ENCODE data around the gene TBCD.

The TBCD gene

DNA sequence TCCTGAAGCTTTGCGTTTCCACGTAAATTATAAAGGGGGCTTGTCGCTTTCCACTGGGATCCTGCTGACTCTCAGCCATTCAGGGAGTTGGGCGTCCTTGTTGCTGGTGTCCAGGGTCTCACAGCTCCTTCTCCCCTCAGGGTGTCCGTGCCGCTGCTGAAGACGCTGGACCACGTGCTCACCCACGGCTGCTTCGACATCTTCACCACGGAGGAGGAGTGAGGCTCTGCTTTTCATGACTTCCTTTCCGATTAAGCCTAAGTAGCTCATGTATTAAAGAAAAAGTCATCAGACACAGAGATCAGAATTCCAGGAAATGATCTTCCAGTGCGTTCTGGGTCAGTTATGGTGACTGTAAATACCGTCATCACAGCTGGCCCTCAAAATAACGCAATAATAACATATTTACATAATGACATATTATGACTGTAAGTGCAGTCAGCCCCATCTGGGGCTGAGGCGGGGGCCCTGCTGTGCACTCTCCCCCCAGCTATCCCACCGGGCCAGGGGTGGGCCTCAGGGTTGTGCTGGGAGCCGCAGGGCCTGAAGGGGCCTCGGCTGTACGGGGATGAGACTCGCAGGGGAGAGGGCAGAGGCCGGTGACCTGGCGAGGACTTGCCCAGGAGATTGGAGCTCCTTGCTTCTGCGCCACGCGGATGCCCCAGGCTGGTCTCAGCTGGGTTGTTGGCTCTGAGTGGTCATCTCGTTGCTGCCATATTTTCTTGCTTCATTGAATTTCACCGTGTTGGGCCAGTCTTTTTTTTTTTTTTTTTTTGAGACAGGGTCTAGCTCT is 180.8 kb downstream of the TBCD start:
- Histone ChIP-seq H3K79me2 (ENCODE audit: low read length) (no peaks in the 10 kb centered on the region), H3K27me3 (ENCODE audit: low read depth, low read length) (no peaks in the 10 kb centered on the region), H3K9ac (ENCODE audit: low read length) (no peak overlapping the region), H3K9me3 (ENCODE audit: insufficient read depth, low read length) (no peaks in the 10 kb centered on the region), H3K4me1 (ENCODE audit: low read length) (no peaks in the 10 kb centered on the region), H2AFZ (ENCODE audit: low read depth, low read length) (no peak overlapping the region), H3K27ac (ENCODE audit: low read length) (no peak overlapping the region), H3K36me3 (replicated peaks; ENCODE audit: low read depth, low read length) (no peaks in the 10 kb centered on the region), H3K4me3 (ENCODE audit: low read length) (no peak overlapping the region), H4K20me1 (ENCODE audit: insufficient read depth, low read length) (no peaks in the 10 kb centered on the region), H3K4me2 (ENCODE audit: low read length) (no peak overlapping the region)
- TF ChIP-seq EZH2phosphoT487 (IDR thresholded peaks at IDR 0.05; ENCODE audit: low read depth), result no peak
- TF ChIP-seq, protein P1, sequence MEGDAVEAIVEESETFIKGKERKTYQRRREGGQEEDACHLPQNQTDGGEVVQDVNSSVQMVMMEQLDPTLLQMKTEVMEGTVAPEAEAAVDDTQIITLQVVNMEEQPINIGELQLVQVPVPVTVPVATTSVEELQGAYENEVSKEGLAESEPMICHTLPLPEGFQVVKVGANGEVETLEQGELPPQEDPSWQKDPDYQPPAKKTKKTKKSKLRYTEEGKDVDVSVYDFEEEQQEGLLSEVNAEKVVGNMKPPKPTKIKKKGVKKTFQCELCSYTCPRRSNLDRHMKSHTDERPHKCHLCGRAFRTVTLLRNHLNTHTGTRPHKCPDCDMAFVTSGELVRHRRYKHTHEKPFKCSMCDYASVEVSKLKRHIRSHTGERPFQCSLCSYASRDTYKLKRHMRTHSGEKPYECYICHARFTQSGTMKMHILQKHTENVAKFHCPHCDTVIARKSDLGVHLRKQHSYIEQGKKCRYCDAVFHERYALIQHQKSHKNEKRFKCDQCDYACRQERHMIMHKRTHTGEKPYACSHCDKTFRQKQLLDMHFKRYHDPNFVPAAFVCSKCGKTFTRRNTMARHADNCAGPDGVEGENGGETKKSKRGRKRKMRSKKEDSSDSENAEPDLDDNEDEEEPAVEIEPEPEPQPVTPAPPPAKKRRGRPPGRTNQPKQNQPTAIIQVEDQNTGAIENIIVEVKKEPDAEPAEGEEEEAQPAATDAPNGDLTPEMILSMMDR (IDR thresholded peaks at IDR 0.05; ENCODE audit: low read depth, low read length), result no peak

DNA sequence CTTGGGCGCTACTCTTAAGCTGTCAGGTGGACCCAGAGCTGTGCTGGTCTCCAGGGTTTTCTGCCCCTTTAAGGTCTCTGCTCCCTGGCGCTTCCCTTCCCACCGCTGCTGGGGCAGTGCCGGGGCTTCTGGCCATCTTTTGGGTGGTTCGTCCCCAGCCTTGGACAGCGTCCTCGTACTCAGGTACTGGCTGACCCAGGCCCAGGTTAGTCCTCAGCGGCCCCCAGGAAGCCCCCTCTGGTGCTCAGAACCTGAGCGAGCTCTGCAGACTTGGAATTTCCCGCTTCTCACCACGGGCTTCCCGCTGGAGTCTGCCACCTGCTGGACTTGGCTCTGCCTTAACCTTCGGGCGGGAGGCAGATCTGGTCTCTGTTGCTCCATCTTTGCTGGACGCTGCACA is 182.0 kb downstream of the TBCD start:
- Histone ChIP-seq H3K4me1 (ENCODE audit: low read length) (no peaks in the 10 kb centered on the region), H3K36me3 (replicated peaks; ENCODE audit: low read depth, low read length) (no peaks in the 10 kb centered on the region), H4K20me1 (ENCODE audit: insufficient read depth, low read length) (no peaks in the 10 kb centered on the region), H3K79me2 (ENCODE audit: low read length) (no peaks in the 10 kb centered on the region), H2AFZ (ENCODE audit: low read depth, low read length) (no peak overlapping the region), H3K27me3 (ENCODE audit: low read depth, low read length) (no peaks in the 10 kb centered on the region), H3K4me2 (ENCODE audit: low read length) (no peak overlapping the region), H3K9me3 (ENCODE audit: insufficient read depth, low read length) (no peaks in the 10 kb centered on the region), H3K9ac (ENCODE audit: low read length) (no peak overlapping the region), H3K4me3 (ENCODE audit: low read length) (no peak overlapping the region), H3K27ac (ENCODE audit: low read length) (no peak overlapping the region)
- TF ChIP-seq EZH2phosphoT487 (IDR thresholded peaks at IDR 0.05; ENCODE audit: low read depth), result no peak
- TF ChIP-seq, protein P1 (IDR thresholded peaks at IDR 0.05; ENCODE audit: low read depth, low read length), result no peak

DNA sequence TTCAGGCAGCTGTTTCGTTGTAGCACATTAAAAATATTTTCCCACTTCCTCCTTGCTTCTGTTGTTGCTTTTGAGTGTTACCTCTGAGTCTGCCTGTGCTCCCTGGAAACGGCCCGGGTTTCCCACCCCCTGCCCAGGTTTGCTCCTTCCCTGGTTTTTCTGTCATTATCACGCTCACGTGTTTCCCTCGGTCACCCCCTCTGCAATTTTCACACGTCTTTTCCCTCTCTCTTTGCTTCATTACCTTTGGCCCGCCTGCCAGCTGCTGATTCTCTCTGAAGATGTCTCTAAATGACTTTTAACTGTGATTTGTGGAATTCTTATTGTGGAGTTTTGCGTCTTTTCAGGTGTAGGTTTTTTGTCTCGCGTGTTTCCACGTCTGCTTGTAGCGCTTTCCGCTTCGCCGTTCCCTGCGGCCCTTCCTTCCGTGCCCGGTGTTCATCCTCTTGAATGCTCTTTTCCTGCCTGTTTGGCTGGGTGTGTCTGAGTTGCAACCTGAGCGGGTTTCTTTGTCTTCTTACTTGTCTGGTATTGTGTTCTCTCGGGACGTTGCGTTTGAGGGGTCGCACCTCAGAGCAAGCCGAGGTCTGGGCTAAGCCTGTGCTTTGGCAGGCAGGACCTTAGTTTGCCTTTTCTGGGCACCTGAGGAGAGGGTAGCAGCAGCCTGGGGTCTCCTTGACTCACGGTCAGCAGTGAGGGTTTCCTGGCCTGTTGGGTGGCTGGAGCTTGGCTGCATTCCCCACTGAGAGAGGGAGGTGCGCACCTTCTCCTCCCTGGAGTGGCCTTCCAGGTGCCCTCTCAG is 184.3 kb downstream of the TBCD start:
- no peak overlapping the region for H3K4me2 ChIP-seq (ENCODE audit: low read length)
- no peak overlapping the region for H3K27ac ChIP-seq (ENCODE audit: low read length)
- H3K36me3 ChIP-seq (replicated peaks; ENCODE audit: low read depth, low read length), result peaks cover 5% of the 10 kb centered on the region

DNA sequence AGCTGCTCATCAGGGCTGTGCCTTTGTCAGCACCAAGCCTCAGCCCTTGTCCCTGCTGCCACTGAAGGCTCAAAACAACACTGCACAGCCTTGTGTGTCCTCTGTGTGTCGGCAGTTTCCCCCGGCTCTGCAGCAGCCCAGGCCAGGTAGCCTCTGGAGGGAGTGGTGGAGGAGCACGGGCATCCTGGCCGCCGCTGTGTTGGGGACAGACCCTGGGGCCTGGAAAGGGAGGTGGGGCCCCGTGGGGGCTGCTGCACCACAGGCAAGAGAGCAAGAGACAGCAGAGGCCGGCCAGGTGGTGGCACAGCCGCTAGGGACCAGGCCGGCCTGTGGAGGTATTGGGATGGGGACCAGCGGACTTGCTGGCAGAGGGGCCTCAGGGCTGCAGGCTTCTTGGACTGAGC is 184.9 kb downstream of the TBCD start:
- H3K4me1 ChIP-seq (ENCODE audit: low read length), result no peaks in the 10 kb centered on the region
- no peaks in the 10 kb centered on the region for H3K9me3 ChIP-seq (ENCODE audit: insufficient read depth, low read length)
- H3K79me2 ChIP-seq (ENCODE audit: low read length), result no peaks in the 10 kb centered on the region
- H3K4me2 ChIP-seq (ENCODE audit: low read length), result no peak overlapping the region
- H3K27ac ChIP-seq (ENCODE audit: low read length), result no peak overlapping the region
- H2AFZ ChIP-seq (ENCODE audit: low read depth, low read length), result no peak overlapping the region
- H3K36me3 ChIP-seq (replicated peaks; ENCODE audit: low read depth, low read length), result peaks cover 5% of the 10 kb centered on the region
- no peak for TF ChIP-seq EZH2phosphoT487 (IDR thresholded peaks at IDR 0.05; ENCODE audit: low read depth)
- H3K9ac ChIP-seq (ENCODE audit: low read length), result no peak overlapping the region
- H3K4me3 ChIP-seq (ENCODE audit: low read length), result no peak overlapping the region
- no peaks in the 10 kb centered on the region for H3K27me3 ChIP-seq (ENCODE audit: low read depth, low read length)
- no peaks in the 10 kb centered on the region for H4K20me1 ChIP-seq (ENCODE audit: insufficient read depth, low read length)

More for the DNA sequence above, 184.3 kb downstream of the TBCD start:
- Histone ChIP-seq H3K79me2 (ENCODE audit: low read length) (no peaks in the 10 kb centered on the region), H2AFZ (ENCODE audit: low read depth, low read length) (no peak overlapping the region), H4K20me1 (ENCODE audit: insufficient read depth, low read length) (no peaks in the 10 kb centered on the region), H3K9me3 (ENCODE audit: insufficient read depth, low read length) (no peaks in the 10 kb centered on the region), H3K4me3 (ENCODE audit: low read length) (no peak overlapping the region), H3K27me3 (ENCODE audit: low read depth, low read length) (no peaks in the 10 kb centered on the region), H3K9ac (ENCODE audit: low read length) (no peak overlapping the region), H3K4me1 (ENCODE audit: low read length) (no peaks in the 10 kb centered on the region)
- no peak for TF ChIP-seq EZH2phosphoT487 (IDR thresholded peaks at IDR 0.05; ENCODE audit: low read depth)
- TF ChIP-seq, protein P1 (IDR thresholded peaks at IDR 0.05; ENCODE audit: low read depth, low read length), result no peak

Data from OCI-LY3 (cell line).